Mesodermal cell (in vitro differentiated cells): ENCODE measurements around the gene TCTN1.
"Not testable (repeated sequence)": the region's sequence is repeated elsewhere in the genome, so short reads cannot be mapped to it uniquely, and the experiment has no call there.

ENCODE experiments used
- H3K27ac ChIP-seq: 2 replicates; pipeline ENCODE4 v1.7.0; 2013; ENCODE audit warnings: mild to moderate bottlenecking, low read depth, low read length, moderate library complexity; ENCODE audit not compliant: severe bottlenecking
- H3K36me3 ChIP-seq: 2 replicates; pipeline ENCODE4 v1.7.1; 2013; ENCODE audit warnings: mild to moderate bottlenecking, low read length, moderate library complexity; ENCODE audit not compliant: control insufficient read depth, insufficient read depth
- H3K4me1 ChIP-seq: one replicate; pipeline ENCODE4 v1.7.1; 2013; ENCODE audit warnings: mild to moderate bottlenecking, low read length; ENCODE audit not compliant: insufficient read depth, control insufficient read depth, poor library complexity, severe bottlenecking
- H3K4me3 ChIP-seq: 2 replicates; pipeline ENCODE4 v1.7.0; 2013; ENCODE audit warnings: low read length, control low read depth, mild to moderate bottlenecking; ENCODE audit not compliant: insufficient read depth, poor library complexity, severe bottlenecking; ENCODE audit errors: extremely low read depth
- H3K9me3 ChIP-seq: 2 replicates; pipeline ENCODE4 v1.7.1; 2013; ENCODE audit warnings: mild to moderate bottlenecking, low read length, moderate library complexity; ENCODE audit not compliant: control insufficient read depth
- WGBS, 2 experiments: methylation state at CpG; one replicate each; pipeline ENCODE4 v1.1.5; 2013; ENCODE audit warnings: missing lambda C conversion rate in 2 of 2; ENCODE audit not compliant: insufficient coverage in 2 of 2; 5-methylcytosine and 5-hydroxymethylcytosine counted together

TCTN1 gene

GRCh38 chr12:110590059-110590458 lies 23.9 kb upstream of the TCTN1 start:
- WGBS, 2 experiments, result no CpG with 5 or more reads among the region's 1 CpG
- H3K9me3 ChIP-seq, result no peaks in the 10 kb centered on the region
- H3K4me1 ChIP-seq, result peaks cover 7% of the 10 kb centered on the region
- no peak overlapping the region for H3K4me3 ChIP-seq
- no peaks in the 10 kb centered on the region for H3K36me3 ChIP-seq
- H3K27ac ChIP-seq, result no peak overlapping the region

DNA sequence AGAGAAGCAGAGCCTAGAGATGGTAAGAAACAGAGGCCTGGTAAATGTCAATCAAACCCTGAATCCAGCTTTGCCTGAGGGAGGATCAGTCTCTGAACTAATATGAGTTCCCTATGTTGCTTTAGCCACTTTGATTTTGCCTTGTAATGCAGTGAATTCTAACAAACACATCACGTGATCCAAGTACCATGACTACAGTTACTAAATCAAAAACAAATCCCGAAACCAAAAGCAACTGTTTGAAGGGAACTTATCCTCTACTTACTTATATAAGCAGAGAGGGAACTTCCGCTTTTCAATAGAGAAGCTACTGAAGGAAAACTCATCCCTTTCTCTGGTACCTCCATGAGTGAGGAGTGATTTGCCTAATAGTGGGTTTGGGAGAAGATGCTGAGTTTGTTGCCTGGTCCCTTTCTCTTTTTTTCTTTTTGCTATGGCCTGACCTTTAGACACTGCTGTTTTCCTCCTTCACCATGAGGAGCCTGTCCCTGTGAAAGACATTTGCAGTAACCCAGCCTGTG lies 23.1 kb upstream of the TCTN1 start:
- Histone ChIP-seq H3K27ac (no peak overlapping the region), H3K36me3 (no peaks in the 10 kb centered on the region), H3K4me3 (no peak overlapping the region), H3K4me1 (no peaks in the 10 kb centered on the region), H3K9me3 (no peaks in the 10 kb centered on the region)
- 100% methylated on average over 1 of the region's 3 CpGs; no CpG with 5 or more reads in 1 of the 2 experiments for WGBS, 2 experiments

GRCh38 chr12:110591451-110592051 lies 22.4 kb upstream of the TCTN1 start:
- no peak overlapping the region for H3K27ac ChIP-seq

GRCh38 chr12:110592078-110592477 lies 21.9 kb upstream of the TCTN1 start:
- Histone ChIP-seq H3K27ac (no peak overlapping the region), H3K4me3 (no peak overlapping the region), H3K36me3 (no peaks in the 10 kb centered on the region), H3K4me1 (no peaks in the 10 kb centered on the region), H3K9me3 (no peaks in the 10 kb centered on the region)
- 92 to 100% methylated on average over 5 of the region's 5 CpGs for WGBS, 2 experiments

More at GRCh38 chr12:110591451-110592051, 22.4 kb upstream of the TCTN1 start:
- H3K9me3 ChIP-seq, result no peaks in the 10 kb centered on the region
- H3K4me3 ChIP-seq, result no peak overlapping the region
- H3K36me3 ChIP-seq, result no peaks in the 10 kb centered on the region
- 81 to 84% methylated on average over 4 to 7 of the region's 7 CpGs for WGBS, 2 experiments
- H3K4me1 ChIP-seq, result no peaks in the 10 kb centered on the region

GRCh38 chr12:110592919-110593318 lies 21.0 kb upstream of the TCTN1 start:
- H3K4me3 ChIP-seq, H3K36me3 ChIP-seq, H3K4me1 ChIP-seq, H3K9me3 ChIP-seq, H3K27ac ChIP-seq: not testable (repeated sequence)
- no CpG with 5 or more reads among the region's 4 CpGs for WGBS, 2 experiments

- no peaks in the 10 kb centered on the region for H3K4me1 ChIP-seq
- 100% methylated on average over 1 of the region's 1 CpG; no CpG with 5 or more reads in 1 of the 2 experiments for WGBS, 2 experiments
- no peaks in the 10 kb centered on the region for H3K9me3 ChIP-seq
- H3K36me3 ChIP-seq, result no peaks in the 10 kb centered on the region
- no peak overlapping the region for H3K27ac ChIP-seq
- H3K4me3 ChIP-seq, result no peak overlapping the region
Measured at GRCh38 chr12:110597885-110598284, 16.0 kb upstream of the TCTN1 start.

- Histone ChIP-seq H3K4me1 (no peaks in the 10 kb centered on the region), H3K27ac (no peak overlapping the region), H3K4me3 (no peak overlapping the region), H3K9me3 (no peaks in the 10 kb centered on the region), H3K36me3 (no peaks in the 10 kb centered on the region)
- 100% methylated on average over 2 of the region's 4 CpGs for WGBS, 2 experiments
Measured at GRCh38 chr12:110599334-110599733, 14.6 kb upstream of the TCTN1 start.

DNA sequence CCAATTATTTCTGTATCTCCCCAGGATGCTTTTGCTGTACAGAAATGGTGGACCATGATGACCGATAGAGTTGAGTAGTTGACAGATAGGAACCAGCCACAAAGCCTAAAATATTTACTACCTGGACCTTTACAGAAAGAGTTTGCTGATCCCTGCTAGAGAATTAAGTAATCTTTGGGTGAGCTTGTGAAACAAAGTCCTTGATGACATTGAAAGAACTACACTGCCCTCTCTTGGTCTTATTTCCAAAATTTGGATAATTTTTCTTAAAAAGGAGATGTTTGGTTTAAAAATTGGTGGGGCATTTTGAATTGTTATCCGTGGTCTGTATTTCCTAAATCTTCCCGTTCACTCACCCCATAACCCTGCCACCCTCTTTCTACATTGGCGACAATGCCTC lies 13.7 kb upstream of the TCTN1 start:
- no CpG with 5 or more reads among the region's 4 CpGs for WGBS, 2 experiments
- H3K9me3 ChIP-seq, result no peaks in the 10 kb centered on the region
- no peaks in the 10 kb centered on the region for H3K36me3 ChIP-seq
- no peak overlapping the region for H3K4me3 ChIP-seq
- H3K4me1 ChIP-seq, result no peaks in the 10 kb centered on the region
- no peak overlapping the region for H3K27ac ChIP-seq

- not testable (repeated sequence) for H3K4me3 ChIP-seq, H3K27ac ChIP-seq, H3K4me1 ChIP-seq, H3K9me3 ChIP-seq, H3K36me3 ChIP-seq
- 63 to 71% methylated on average over 11 to 12 of the region's 14 CpGs for WGBS, 2 experiments
Measured at GRCh38 chr12:110602085-110602814, 11.7 kb upstream of the TCTN1 start.

GRCh38 chr12:110606253-110606611 lies 7.7 kb upstream of the TCTN1 start:
- Histone ChIP-seq H3K4me3 (no peak overlapping the region), H3K9me3 (no peaks in the 10 kb centered on the region), H3K36me3 (no peaks in the 10 kb centered on the region), H3K4me1 (no peaks in the 10 kb centered on the region), H3K27ac (no peak overlapping the region)
- 95 to 96% methylated on average over 4 to 7 of the region's 8 CpGs for WGBS, 2 experiments
